Measurements from ENCODE around the gene COMMD6. TPM values are rescaled to one million over a fixed set of nuclear protein-coding genes. Genes with fewer than 3 reads are reported as not detected.

Gene COMMD6
- 26.2 TPM for total RNA-seq

DNA sequence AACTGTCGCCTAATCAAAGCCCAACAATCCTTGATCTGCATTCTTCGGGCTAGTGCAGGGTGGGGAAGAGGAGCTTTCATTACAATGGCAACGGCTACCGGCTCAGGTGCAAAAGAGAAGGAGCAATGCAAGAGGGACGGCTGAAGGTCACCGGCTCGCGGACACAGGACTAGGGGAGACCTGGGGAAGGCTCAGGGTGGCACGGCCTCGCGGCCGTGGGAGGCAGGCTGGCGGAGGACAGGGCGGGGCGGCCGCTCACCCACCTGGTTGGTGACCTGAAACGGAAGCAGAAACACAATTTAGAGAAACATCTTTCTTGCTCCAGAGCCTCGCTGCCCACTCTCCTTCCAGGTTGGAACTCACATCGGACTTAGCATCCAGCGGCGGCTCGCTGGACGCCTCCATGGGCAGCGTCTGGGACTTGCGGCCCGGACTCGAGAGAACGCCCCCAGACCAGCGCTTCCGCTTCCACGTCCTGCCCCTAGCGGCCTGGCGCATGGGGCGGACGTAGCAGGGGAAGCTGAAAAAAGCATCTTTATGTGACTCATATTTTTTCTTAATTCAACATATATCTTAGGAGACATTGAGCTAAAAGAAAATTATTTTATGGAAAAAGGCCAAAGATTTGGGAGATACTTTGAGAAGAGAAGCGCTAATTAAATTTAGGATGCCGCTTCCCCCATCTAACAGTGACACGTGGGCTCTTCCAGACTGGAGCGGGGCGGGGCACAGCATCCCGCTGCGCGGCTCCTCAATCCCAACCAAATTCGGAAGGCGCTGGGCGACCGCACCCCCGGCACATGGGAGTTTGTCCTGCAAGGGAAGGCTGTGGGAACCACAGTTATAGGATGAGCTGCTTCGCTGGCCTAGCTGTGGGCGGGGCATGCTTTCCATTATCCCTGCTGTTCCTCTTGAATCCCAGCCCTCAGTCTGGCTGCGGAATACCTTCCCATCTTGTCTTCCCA is at the start of gene COMMD6:
COMMD6 (minus strand) TSS at position 441 of the 965 bp plus-strand sequence; CDS start at position 405, 36 bp downstream.

DNA sequence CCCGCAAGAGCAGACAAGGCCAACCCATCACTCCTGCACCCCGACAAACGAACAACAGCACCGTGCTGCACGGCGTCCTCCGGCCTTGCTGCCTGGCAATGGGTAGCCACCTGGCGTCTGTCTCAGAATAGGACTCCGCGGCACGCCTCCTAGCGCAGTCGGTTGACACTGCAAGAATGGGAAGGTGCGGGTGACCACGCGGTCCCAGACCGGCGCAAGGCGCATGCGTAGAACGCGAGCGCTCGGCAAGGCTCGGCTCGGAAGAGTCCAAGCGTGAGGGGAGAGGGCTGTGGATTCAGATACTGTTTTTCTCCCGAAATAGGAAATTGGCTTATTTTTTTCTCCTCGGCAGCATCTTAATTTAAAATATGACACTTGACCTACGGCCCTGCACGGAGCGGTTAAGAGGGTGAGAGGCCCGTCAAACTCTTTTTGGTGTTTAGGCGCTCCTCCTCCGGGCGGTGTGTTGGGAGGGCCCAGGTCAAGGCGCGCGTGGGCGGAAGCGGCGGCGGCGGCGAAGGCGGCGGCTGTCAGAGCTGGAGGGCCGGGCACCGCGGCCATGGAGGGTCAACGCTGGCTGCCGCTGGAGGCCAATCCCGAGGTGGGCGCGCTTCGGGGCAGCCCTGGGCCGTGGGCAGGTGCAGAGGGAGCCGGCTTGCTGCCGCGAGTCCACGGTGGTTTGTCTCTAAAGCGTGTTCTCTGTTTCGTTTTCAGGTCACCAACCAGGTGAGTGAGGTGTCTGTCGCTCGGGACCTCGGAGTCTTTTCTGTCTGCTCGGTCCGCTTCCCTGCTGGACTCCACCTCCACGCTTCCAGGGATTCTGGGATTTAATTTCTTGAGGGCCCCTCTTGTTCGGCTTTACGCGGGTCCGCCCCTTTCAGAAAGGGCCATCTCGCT is 11.9 kb upstream of the COMMD6 start, which contains the start of gene UCHL3:
UCHL3 (plus strand) TSS at position 530 of the 897 bp plus-strand sequence; CDS start at position 560, 30 bp downstream.

DNA sequence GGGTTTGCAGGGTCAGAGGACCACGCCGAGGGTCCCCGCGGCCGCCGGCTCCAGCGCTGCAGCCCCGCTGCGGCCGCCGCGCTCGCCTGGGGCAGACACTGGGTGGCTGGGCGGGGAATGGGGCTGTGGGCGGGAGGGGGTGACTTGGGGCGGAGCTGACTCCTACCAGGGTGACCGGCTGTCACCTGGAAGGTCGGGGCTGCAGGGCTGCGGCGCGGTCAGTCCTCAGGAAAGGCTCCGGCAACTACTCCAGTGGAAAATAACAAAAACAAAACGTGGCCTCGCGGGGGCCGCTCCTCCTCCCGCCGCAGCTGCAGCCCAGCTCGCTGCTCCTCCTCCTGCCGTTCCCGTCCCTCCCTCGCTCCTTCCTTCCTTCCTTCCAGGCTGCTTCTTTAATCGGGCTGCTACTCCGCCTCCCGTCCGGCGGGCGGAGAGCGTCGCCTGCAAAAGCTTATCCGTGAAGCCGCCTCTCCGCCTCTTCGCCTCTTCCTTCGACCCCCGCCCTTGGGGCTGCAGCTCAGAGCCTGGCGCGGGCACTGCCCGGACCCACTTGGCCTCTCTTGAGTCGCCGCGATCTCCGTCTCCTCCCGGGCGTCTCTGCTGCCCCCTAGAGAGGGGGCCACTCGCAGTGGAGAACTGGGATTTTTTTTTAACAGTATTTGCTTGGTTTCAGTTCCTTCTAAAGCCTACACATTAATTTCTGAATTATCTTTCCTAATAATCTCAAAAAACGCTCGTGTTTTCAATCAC is 55.4 kb downstream of the COMMD6 start, which contains the start of gene TBC1D4:
TBC1D4 (minus strand) TSS at position 100 of the 750 bp plus-strand sequence. CDS start 402 bp downstream, outside the sequence.

Other genes starting within 250 kb of the COMMD6 start
- gene TBC1D4, start 55.7 kb downstream of the COMMD6 start, total RNA-seq, result 28.6 TPM
- 34.5 TPM for gene UCHL3, start 11.9 kb upstream of the COMMD6 start, total RNA-seq
- 91.8 TPM for gene LMO7, start 98.5 kb upstream of the COMMD6 start, total RNA-seq